Peyer's patch (tissue), 4 donors: ENCODE measurements around the gene WDR75. TPM values are rescaled to one million over a fixed set of nuclear protein-coding genes. Genes with fewer than 3 reads are reported as not detected.

Experiments used
- DNase-seq, 3 donors: peaks; one replicate each; pipeline ENCODE4 v3.0.0-alpha.2; 2017 to 2019
- H3K27ac ChIP-seq, 4 donors: fragments of 200-600 bp; sonication (generic); one replicate each; pipeline ENCODE4 v1.5.1; 2016 to 2019
- H3K27me3 ChIP-seq, 2 donors: fragments of 200-600 bp; sonication (generic); one replicate each; pipeline ENCODE4 v1.5.1; 2019
- H3K36me3 ChIP-seq, 3 donors: fragments of 200-600 bp; sonication (generic); one replicate each; pipeline ENCODE4 v1.5.1; 2016 to 2019
- H3K4me1 ChIP-seq, 4 donors: fragments of 200-600 bp; sonication (generic); one replicate each; pipeline ENCODE4 v1.5.1; 2016 to 2019
- H3K4me3 ChIP-seq, 4 donors: fragments of 200-600 bp; sonication (generic); 1 replicate in 3 of 4; 2 replicates in 1 of 4; pipeline ENCODE4 v1.5.1; 2016 to 2019; ENCODE audit warnings: mild to moderate bottlenecking in 1 of 4
- H3K9me3 ChIP-seq, 4 donors: fragments of 200-600 bp; sonication (generic); one replicate each; pipeline ENCODE4 v1.5.1; 2016 to 2019; ENCODE audit warnings: mild to moderate bottlenecking in 1 of 4
- POLR2A ChIP-seq, 2 donors: fragments of 450-650 bp; IDR thresholded peaks; one replicate each; pipeline ENCODE4 v1.5.1; 2017; ENCODE audit warnings: antibody characterized with exemption in 2 of 2, mild to moderate bottlenecking in 2 of 2, moderate library complexity in 2 of 2
- total RNA-seq, 4 donors: library from RNA; depleted of rRNA; stranded (reverse); fragments of >200 nt; gene quantifications; one replicate each; pipeline ENCODE4 v1.1.0, GENCODE V29; 2016
- TF ChIP-seq, protein P1 (sequence below), 6 experiments: fragments of 450-650 bp in 4 of 6; fragments of 200-600 bp in 2 of 6; sonication (generic) in 1 of 6; IDR thresholded peaks; one replicate each; pipeline ENCODE4 v1.5.1; 2017 to 2019; ENCODE audit warnings: antibody characterized with exemption in 6 of 6, mild to moderate bottlenecking in 3 of 6, moderate library complexity in 1 of 6

WDR75 gene
- total RNA-seq, 4 donors from 2014 or later, result 21.5 to 45.4 (median 32.3) TPM

GRCh38 chr2:189498205-189498604 is 56.9 kb downstream of the WDR75 start:
- H3K4me1 ChIP-seq, result no peaks in the 10 kb centered on the region
- H3K27me3 ChIP-seq, result no peaks in the 10 kb centered on the region
- TF ChIP-seq POLR2A (IDR thresholded peaks at IDR 0.05), result no peak
- TF ChIP-seq, protein P1, sequence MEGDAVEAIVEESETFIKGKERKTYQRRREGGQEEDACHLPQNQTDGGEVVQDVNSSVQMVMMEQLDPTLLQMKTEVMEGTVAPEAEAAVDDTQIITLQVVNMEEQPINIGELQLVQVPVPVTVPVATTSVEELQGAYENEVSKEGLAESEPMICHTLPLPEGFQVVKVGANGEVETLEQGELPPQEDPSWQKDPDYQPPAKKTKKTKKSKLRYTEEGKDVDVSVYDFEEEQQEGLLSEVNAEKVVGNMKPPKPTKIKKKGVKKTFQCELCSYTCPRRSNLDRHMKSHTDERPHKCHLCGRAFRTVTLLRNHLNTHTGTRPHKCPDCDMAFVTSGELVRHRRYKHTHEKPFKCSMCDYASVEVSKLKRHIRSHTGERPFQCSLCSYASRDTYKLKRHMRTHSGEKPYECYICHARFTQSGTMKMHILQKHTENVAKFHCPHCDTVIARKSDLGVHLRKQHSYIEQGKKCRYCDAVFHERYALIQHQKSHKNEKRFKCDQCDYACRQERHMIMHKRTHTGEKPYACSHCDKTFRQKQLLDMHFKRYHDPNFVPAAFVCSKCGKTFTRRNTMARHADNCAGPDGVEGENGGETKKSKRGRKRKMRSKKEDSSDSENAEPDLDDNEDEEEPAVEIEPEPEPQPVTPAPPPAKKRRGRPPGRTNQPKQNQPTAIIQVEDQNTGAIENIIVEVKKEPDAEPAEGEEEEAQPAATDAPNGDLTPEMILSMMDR (IDR thresholded peaks at IDR 0.05), result peak in 1 of 6 experiments; percentile 14
- no peaks in the 10 kb centered on the region for H3K36me3 ChIP-seq
- DNase-seq, result no peak
- H3K9me3 ChIP-seq, result no peaks in the 10 kb centered on the region
- no peak overlapping the region for H3K4me3 ChIP-seq
- no peak overlapping the region for H3K27ac ChIP-seq

- Histone ChIP-seq H3K4me1 (no peaks in the 10 kb centered on the region), H3K9me3 (no peaks in the 10 kb centered on the region), H3K27me3 (no peaks in the 10 kb centered on the region), H3K4me3 (no peak overlapping the region), H3K27ac (no peak overlapping the region), H3K36me3 (no peaks in the 10 kb centered on the region)
- DNase-seq, result no peak
- TF ChIP-seq, protein P1 (IDR thresholded peaks at IDR 0.05), result no peak
- TF ChIP-seq POLR2A (IDR thresholded peaks at IDR 0.05), result no peak
Observed at GRCh38 chr2:189499137-189499536, 57.9 kb downstream of the WDR75 start.

DNA sequence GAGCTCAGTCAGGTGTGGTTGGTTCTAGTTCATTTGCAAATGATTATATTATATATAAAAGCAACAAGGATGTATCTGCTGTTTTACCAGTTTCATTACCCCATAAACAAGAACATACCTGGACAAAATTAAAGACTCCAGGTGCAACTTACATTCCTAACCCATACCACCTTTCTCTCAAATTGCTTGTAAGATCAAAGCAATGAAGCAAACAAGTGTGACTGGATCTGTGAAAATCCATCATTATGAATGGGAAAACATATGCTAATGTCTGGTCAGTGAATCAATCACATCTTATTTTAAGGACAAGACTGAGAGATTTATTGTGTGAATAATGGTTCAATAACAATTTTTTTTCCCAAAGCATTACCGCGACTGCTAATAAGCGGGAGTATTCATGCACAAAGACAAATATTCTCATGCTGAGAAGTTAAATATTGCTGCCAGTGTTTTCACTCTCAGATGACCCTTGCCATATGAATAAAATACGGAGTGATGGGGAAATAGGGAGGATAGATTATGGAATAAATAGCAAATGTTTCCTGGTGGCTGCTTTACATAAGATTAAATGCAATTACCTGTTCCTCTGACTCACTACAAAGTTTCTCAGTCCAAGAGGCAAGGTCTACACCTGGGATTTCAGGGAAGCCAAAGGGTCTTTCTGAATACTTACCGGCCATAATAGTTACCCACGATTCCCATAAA is 59.3 kb downstream of the WDR75 start:
- H3K4me1 ChIP-seq, result no peaks in the 10 kb centered on the region
- no peak overlapping the region for H3K4me3 ChIP-seq
- no peak for TF ChIP-seq POLR2A (IDR thresholded peaks at IDR 0.05)
- TF ChIP-seq, protein P1 (IDR thresholded peaks at IDR 0.05), result no peak
- H3K27me3 ChIP-seq, result no peaks in the 10 kb centered on the region
- no peaks in the 10 kb centered on the region for H3K9me3 ChIP-seq
- no peak overlapping the region for H3K27ac ChIP-seq
- DNase-seq, result no peak
- no peaks in the 10 kb centered on the region for H3K36me3 ChIP-seq

DNA sequence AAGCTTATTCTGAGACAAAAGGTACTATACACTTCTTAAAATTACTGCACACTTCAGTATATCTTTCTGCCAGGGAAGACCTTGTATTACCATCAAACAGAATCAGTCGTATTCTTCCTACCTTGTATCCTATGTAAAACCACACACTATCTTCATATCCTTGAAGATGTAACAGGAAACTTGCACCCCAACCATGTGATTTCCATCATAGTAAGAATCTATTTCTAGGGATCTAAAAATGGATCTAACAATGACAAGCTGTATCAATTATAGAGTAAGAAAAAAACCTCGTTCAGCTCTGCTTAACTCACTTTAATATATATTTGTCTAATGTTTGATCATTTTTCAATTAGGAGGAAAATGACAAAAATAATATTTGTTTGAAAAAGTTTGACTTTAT is 60.2 kb downstream of the WDR75 start:
- H3K36me3 ChIP-seq, result no peaks in the 10 kb centered on the region
- no peak for TF ChIP-seq POLR2A (IDR thresholded peaks at IDR 0.05)
- TF ChIP-seq, protein P1 (IDR thresholded peaks at IDR 0.05), result no peak
- H3K27me3 ChIP-seq, result no peaks in the 10 kb centered on the region
- H3K4me1 ChIP-seq, result peaks cover 0 to 1% (median 0%) of the 10 kb centered on the region in 4 donors
- DNase-seq, result no peak
- H3K27ac ChIP-seq, result no peak overlapping the region
- H3K9me3 ChIP-seq, result no peaks in the 10 kb centered on the region
- no peak overlapping the region for H3K4me3 ChIP-seq

- no peak for DNase-seq
- no peak overlapping the region for H3K4me3 ChIP-seq
- TF ChIP-seq, protein P1 (IDR thresholded peaks at IDR 0.05), result no peak
- TF ChIP-seq POLR2A (IDR thresholded peaks at IDR 0.05), result no peak
- no peaks in the 10 kb centered on the region for H3K36me3 ChIP-seq
- H3K27me3 ChIP-seq, result no peaks in the 10 kb centered on the region
- peaks cover 0 to 6% (median 0%) of the 10 kb centered on the region in 4 donors for H3K4me1 ChIP-seq
- no peaks in the 10 kb centered on the region for H3K9me3 ChIP-seq
- no peak overlapping the region for H3K27ac ChIP-seq
Observed at GRCh38 chr2:189502714-189503113, 61.4 kb downstream of the WDR75 start.
